HTR-8/SVneo (cell line): ENCODE results near the gene SRSF8.

Experiments
- DNase-seq: peaks from one replicate; pipeline ENCODE4 v3.0.0; 2011; ENCODE audit warnings: low spot score, mixed read lengths; ENCODE audit not compliant: insufficient read length
- FAIRE-seq: peaks from 2 replicates; lab custom pipeline; 2011; peaks lifted over from hg19 to GRCh38; lab: Jason Lieb, UNC

Gene SRSF8

DNA sequence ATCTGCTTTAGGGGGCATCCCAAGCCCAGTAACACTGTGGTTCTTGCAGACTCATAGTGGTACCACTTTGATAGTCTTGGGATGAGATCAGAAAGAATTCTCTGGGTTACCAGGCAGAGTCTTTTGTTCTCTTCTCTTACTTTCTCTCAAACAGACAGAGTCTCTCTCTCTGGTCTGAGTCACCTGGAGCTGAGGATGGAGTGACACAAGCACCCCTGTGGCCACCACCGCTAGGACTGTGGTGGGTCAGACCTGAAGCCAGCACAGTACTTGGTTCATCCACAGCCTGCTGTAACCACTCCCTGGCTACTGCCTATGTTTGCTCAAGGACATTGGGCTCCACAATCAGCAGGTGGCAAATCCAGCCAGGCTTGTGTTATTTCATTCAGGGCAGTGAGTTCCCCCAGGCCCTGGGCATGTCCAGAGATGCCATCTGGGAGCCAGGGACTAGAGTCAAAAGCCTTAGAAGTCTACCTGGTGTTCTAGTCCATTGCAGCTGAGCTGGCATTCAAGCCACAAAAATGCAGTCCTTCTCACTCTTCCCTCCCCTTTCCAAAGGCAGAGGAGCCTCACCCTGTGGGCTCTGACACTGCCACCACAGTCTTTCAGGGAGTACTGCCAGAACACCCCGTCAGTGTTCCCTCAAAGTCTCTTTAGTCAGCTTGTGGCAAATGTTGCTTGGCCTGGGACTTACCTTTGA, 52.8 kb downstream of the SRSF8 start:
- DNase-seq: no peak
- no peak for FAIRE-seq
